Suprapubic skin (tissue), 4 donors: Measurements from ENCODE around the gene CERS4. TPM values are rescaled to one million over a fixed set of nuclear protein-coding genes. Genes with fewer than 3 reads are reported as not detected.
"Not testable (repeated sequence)": the region's sequence is repeated elsewhere in the genome, so short reads cannot be mapped to it uniquely, and the experiment has no call there.

Source experiments
- DNase-seq, 2 donors: peaks; one replicate each; pipeline ENCODE4 v3.0.0-alpha.2; 2019; ENCODE audit warnings: low spot score in 2 of 2
- H3K27ac ChIP-seq: fragments of 200-600 bp; sonication (generic); one replicate; pipeline ENCODE4 v1.5.1; 2019
- H3K27me3 ChIP-seq: fragments of 200-600 bp; sonication (generic); one replicate; pipeline ENCODE4 v1.5.1; 2019
- H3K36me3 ChIP-seq: fragments of 200-600 bp; sonication (generic); one replicate; pipeline ENCODE4 v1.5.1; 2019
- H3K4me1 ChIP-seq: fragments of 200-600 bp; sonication (generic); one replicate; pipeline ENCODE4 v1.5.1; 2019
- H3K4me3 ChIP-seq: fragments of 200-600 bp; sonication (generic); one replicate; pipeline ENCODE4 v1.5.1; 2019; ENCODE audit warnings: mild to moderate bottlenecking
- H3K9me3 ChIP-seq: fragments of 200-600 bp; sonication (generic); one replicate; pipeline ENCODE4 v1.5.1; 2019
- CTCF ChIP-seq, 2 donors: fragments of 200-600 bp in 1 of 2; fragments of 450-650 bp in 1 of 2; sonication (generic) in 1 of 2; IDR thresholded peaks; one replicate each; pipeline ENCODE4 v1.5.1; 2016 to 2019; ENCODE audit warnings: antibody characterized with exemption in 2 of 2, mild to moderate bottlenecking in 1 of 2, moderate library complexity in 1 of 2
- EP300 ChIP-seq: sonication (generic); formaldehyde crosslinking; IDR thresholded peaks from one replicate; pipeline ENCODE4 v1.6.1; 2017; ENCODE audit warnings: antibody characterized with exemption
- POLR2A ChIP-seq, 2 donors: fragments of 450-650 bp; IDR thresholded peaks; one replicate each; pipeline ENCODE4 v1.6.1; 2017; ENCODE audit warnings: antibody characterized with exemption in 2 of 2, mild to moderate bottlenecking in 2 of 2, moderate library complexity in 2 of 2
- POLR2AphosphoS5 ChIP-seq, 3 donors: sonication (generic); formaldehyde crosslinking; IDR thresholded peaks; one replicate each; pipeline ENCODE4 v1.6.1; 2017; ENCODE audit warnings: antibody characterized with exemption in 3 of 3
- WGBS: methylation state at CpG from one replicate; pipeline ENCODE4 v1.1.5; 2018; 5-methylcytosine and 5-hydroxymethylcytosine counted together
- total RNA-seq, 4 donors: library from RNA; depleted of rRNA; stranded (reverse); fragments of >200 nt; gene quantifications; one replicate each; pipeline ENCODE4 v1.1.0, GENCODE V29; 2016

Gene CERS4
- total RNA-seq, 4 donors from 2014 or later: 84.6 to 132 (median 118) TPM

DNA sequence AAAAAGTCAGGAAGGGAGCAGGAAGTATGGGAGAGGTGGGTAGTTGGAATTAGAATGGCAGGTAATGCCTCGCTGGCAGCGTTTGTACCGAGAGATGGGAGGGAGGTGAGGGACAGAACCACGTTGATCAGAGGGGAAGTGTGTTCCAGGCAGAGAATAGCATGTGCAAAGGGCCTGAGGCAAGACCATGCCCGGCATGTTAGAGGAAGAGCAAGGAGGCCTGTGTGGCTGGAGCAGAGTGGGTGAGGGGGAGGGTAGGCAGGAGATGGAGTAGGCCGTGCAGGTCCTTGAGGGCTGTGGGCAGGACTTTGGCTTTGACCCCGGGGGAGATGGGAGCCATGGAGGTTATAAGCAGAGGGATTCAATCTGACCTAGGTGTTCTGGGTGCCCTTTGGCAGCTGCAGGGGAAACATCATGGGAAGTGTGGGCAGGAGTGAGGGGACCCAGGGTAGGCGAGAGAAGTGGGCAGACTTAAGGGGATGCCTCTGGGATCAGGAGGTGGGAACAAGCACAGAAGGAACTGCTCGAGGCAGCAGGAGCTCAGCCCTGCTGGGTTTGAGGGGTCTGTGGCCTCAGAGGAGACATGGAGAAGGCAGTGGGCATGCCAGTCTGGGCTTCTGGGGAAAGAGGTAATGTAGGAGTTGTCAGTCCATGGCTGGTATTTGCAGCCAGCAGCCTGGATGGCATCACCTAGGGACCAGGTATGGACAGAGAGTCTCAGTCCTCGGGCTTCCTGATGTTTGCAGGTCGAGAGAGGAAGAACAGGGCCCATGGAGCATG is 50.2 kb downstream of the CERS4 start:
- TF ChIP-seq POLR2AphosphoS5 (IDR thresholded peaks at IDR 0.05): no peak
- TF ChIP-seq EP300: no peak
- no peak for TF ChIP-seq CTCF (IDR thresholded peaks at IDR 0.05)
- TF ChIP-seq POLR2A (IDR thresholded peaks at IDR 0.05): no peak
- Histone ChIP-seq H3K27me3 (no peaks in the 10 kb centered on the region), H3K9me3 (no peaks in the 10 kb centered on the region), H3K4me3 (no peak overlapping the region), H3K36me3 (peaks cover 68% of the 10 kb centered on the region), H3K4me1 (no peaks in the 10 kb centered on the region), H3K27ac (no peak overlapping the region)
- 88% methylated on average over 11 of the region's 11 CpGs for WGBS
- DNase-seq: peak in 1 of 2 donors; percentile 41

DNA sequence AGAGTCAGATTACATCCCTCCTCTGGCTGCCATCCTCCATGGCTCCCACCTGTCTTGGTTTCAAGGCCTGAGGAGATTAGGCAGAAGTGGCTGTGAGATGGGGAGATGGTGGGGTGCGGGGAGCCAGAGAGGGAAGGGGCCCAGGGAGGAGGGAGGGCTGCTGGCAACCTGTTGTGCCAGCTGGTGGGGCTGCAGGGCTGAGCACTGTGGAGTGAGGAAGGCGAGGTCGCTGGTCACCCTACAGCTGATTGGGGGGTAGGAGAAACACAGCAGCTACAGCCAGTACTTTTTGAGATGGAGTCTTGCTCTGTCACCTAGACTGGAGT is 50.7 kb downstream of the CERS4 start:
- Histone ChIP-seq H3K27me3 (no peaks in the 10 kb centered on the region), H3K4me3 (no peak overlapping the region), H3K27ac (no peak overlapping the region), H3K9me3 (no peaks in the 10 kb centered on the region), H3K4me1 (no peaks in the 10 kb centered on the region), H3K36me3 (peaks cover 62% of the 10 kb centered on the region)
- no peak for DNase-seq
- 89% methylated on average over 3 of the region's 3 CpGs for WGBS
- TF ChIP-seq CTCF (IDR thresholded peaks at IDR 0.05) (no peak), POLR2AphosphoS5 (IDR thresholded peaks at IDR 0.05) (no peak), EP300 (no peak), POLR2A (IDR thresholded peaks at IDR 0.05) (no peak)

- peaks cover 48% of the 10 kb centered on the region for H3K36me3 ChIP-seq
- H3K27me3 ChIP-seq: no peaks in the 10 kb centered on the region
- H3K4me3 ChIP-seq: no peak overlapping the region
- H3K4me1 ChIP-seq: no peaks in the 10 kb centered on the region
- H3K9me3 ChIP-seq: no peaks in the 10 kb centered on the region
- 94% methylated on average over 8 of the region's 9 CpGs for WGBS
- no peak for TF ChIP-seq POLR2A (IDR thresholded peaks at IDR 0.05)
- TF ChIP-seq CTCF (IDR thresholded peaks at IDR 0.05): no peak
- TF ChIP-seq POLR2AphosphoS5 (IDR thresholded peaks at IDR 0.05): no peak
- no peak for TF ChIP-seq EP300
- H3K27ac ChIP-seq: no peak overlapping the region
- no peak for DNase-seq
Measured at GRCh38 chr19:8261347-8261746, 52.2 kb downstream of the CERS4 start.

DNA sequence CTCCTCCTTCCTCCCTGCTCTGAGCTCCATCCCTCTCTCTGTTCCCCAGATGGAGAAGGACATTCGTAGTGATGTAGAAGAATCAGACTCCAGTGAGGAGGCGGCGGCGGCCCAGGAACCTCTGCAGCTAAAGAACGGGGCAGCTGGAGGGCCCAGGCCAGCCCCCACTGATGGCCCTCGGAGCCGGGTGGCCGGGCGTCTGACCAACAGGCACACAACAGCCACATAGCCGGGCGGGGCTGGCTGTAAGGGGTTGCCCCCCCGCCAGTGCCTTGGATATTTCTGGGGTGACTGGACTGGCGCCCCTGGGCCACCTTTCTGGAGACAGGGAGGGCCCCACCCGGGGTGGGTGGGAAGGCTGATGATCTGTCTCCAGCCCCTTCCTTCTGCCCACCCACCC is 52.7 kb downstream of the CERS4 start:
- H3K4me3 ChIP-seq: no peak overlapping the region
- WGBS: no CpG with 5 or more reads among the region's 14 CpGs
- TF ChIP-seq EP300 (no peak), POLR2A (IDR thresholded peaks at IDR 0.05) (no peak), CTCF (IDR thresholded peaks at IDR 0.05) (no peak), POLR2AphosphoS5 (IDR thresholded peaks at IDR 0.05) (no peak)
- H3K9me3 ChIP-seq: no peaks in the 10 kb centered on the region
- no peak overlapping the region for H3K27ac ChIP-seq
- DNase-seq: peak; percentile 61 to 75
- no peaks in the 10 kb centered on the region for H3K27me3 ChIP-seq
- H3K36me3 ChIP-seq: peaks cover 42% of the 10 kb centered on the region
- no peaks in the 10 kb centered on the region for H3K4me1 ChIP-seq

DNA sequence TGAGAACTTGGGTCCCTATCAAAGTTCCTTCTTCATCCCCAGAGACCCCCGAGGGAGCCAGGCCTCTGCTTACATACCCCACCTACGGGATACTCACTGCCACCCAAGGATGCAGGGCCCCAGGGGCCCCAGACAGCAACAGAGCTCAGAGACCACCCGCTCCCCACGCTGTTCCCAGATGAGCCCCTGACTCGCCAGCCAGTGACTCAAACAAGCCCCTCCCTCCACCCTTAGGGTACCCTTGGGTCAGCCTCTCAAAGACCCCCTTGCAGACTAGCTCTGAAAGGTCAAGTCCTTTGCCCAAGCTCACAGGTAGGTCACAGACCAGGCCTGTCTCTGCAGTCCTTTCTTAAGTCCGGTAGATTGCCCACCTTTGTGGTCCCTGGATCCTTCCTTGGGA is 53.3 kb downstream of the CERS4 start:
- Histone ChIP-seq H3K4me1 (no peaks in the 10 kb centered on the region), H3K9me3 (no peaks in the 10 kb centered on the region), H3K27me3 (no peaks in the 10 kb centered on the region), H3K4me3 (no peak overlapping the region), H3K36me3 (peaks cover 38% of the 10 kb centered on the region), H3K27ac (no peak overlapping the region)
- WGBS: 92% methylated on average over 2 of the region's 6 CpGs
- TF ChIP-seq CTCF (IDR thresholded peaks at IDR 0.05) (no peak), EP300 (no peak), POLR2AphosphoS5 (IDR thresholded peaks at IDR 0.05) (no peak), POLR2A (IDR thresholded peaks at IDR 0.05) (no peak)
- peak; percentile 50 to 80 for DNase-seq

- H3K4me1 ChIP-seq, H3K27ac ChIP-seq, H3K27me3 ChIP-seq, H3K9me3 ChIP-seq, H3K4me3 ChIP-seq: not testable (repeated sequence)
- peaks cover 20% of the 10 kb centered on the region for H3K36me3 ChIP-seq
- WGBS: 94% methylated on average over 4 of the region's 4 CpGs
- DNase-seq: peak in 1 of 2 donors; percentile 45
Measured at GRCh38 chr19:8264248-8264647, 55.1 kb downstream of the CERS4 start.
